GM23338 (cell line): ENCODE results near the gene SIL1. TPM values are rescaled to one million over a fixed set of nuclear protein-coding genes. Genes with fewer than 3 reads are reported as not detected.

Experiments
- ATAC-seq: fragments of 200-7000 bp; cut with Tn5 transposase; 3 replicates; pipeline ENCODE4 v1.9.1; 2020
- DNase-seq: peaks from one replicate; pipeline ENCODE4 v3.0.0-alpha.2; 2015; ENCODE audit warnings: low spot score
- H2AFZ ChIP-seq: fragments of 200-600 bp; sonication (generic); 2 replicates; pipeline ENCODE4 v1.8.0; 2016; ENCODE audit warnings: antibody characterized with exemption, mild to moderate bottlenecking, moderate library complexity
- H3F3A ChIP-seq: fragments of 200-600 bp; sonication (generic); replicated peaks from 2 replicates; pipeline ENCODE4 v1.8.0; 2017; ENCODE audit warnings: antibody characterized with exemption, mixed run types, low read depth
- H3K27ac ChIP-seq: fragments of 200-600 bp; sonication (generic); 2 replicates; pipeline ENCODE4 v1.6.1; 2016; ENCODE audit warnings: low read depth
- H3K27me3 ChIP-seq: fragments of 200-600 bp; sonication (generic); 2 replicates; pipeline ENCODE4 v1.8.0; 2016; ENCODE audit warnings: mild to moderate bottlenecking, mixed run types, moderate library complexity; ENCODE audit not compliant: insufficient read depth
- H3K36me3 ChIP-seq: fragments of 200-600 bp; sonication (generic); 2 replicates; pipeline ENCODE4 v1.8.0; 2016; ENCODE audit warnings: mild to moderate bottlenecking; ENCODE audit not compliant: insufficient read depth
- H3K4me1 ChIP-seq: fragments of 200-600 bp; sonication (generic); 2 replicates; pipeline ENCODE4 v1.8.0; 2016; ENCODE audit warnings: mild to moderate bottlenecking, moderate library complexity; ENCODE audit not compliant: insufficient read depth
- H3K4me2 ChIP-seq: fragments of 200-600 bp; sonication (generic); 2 replicates; pipeline ENCODE4 v1.7.1; 2017; ENCODE audit warnings: mixed run types
- H3K4me3 ChIP-seq: fragments of 200-600 bp; sonication (generic); 2 replicates; pipeline ENCODE4 v1.6.1; 2016; ENCODE audit warnings: mixed run types
- H3K79me2 ChIP-seq: fragments of 200-600 bp; sonication (generic); replicated peaks from 2 replicates; pipeline ENCODE4 v1.8.0; 2017; ENCODE audit warnings: mild to moderate bottlenecking; ENCODE audit not compliant: insufficient read depth
- H3K9me2 ChIP-seq: fragments of 200-600 bp; sonication (generic); 2 replicates; pipeline ENCODE4 v1.8.0; 2017; ENCODE audit not compliant: insufficient read depth
- H4K20me1 ChIP-seq: fragments of 200-600 bp; sonication (generic); replicated peaks from 2 replicates; pipeline ENCODE4 v1.8.0; 2017; ENCODE audit warnings: mild to moderate bottlenecking; ENCODE audit not compliant: insufficient read depth
- H3K27ac Mint-ChIP-seq: 2 replicates; pipeline ENCODE4 v1.8.0; 2020; ENCODE audit warnings: inconsistent platforms, mild to moderate bottlenecking, moderate library complexity, mixed read lengths
- H3K27me3 Mint-ChIP-seq: 3 replicates; pipeline ENCODE4 v1.8.0; 2022; ENCODE audit warnings: low read depth, mild to moderate bottlenecking, moderate library complexity, mixed read lengths, inconsistent platforms; ENCODE audit not compliant: insufficient read depth, poor library complexity
- H3K36me3 Mint-ChIP-seq: 3 replicates; pipeline ENCODE4 v1.8.0; 2021; ENCODE audit warnings: low read depth, mild to moderate bottlenecking, inconsistent platforms, moderate library complexity, mixed read lengths
- H3K4me1 Mint-ChIP-seq: 3 replicates; pipeline ENCODE4 v1.8.0; 2020; ENCODE audit warnings: mild to moderate bottlenecking, inconsistent platforms, mixed read lengths
- H3K4me3 Mint-ChIP-seq: 3 replicates; pipeline ENCODE4 v1.8.0; 2021; ENCODE audit warnings: moderate library complexity, mild to moderate bottlenecking, inconsistent platforms, mixed read lengths
- H3K9me3 Mint-ChIP-seq: 3 replicates; pipeline ENCODE4 v1.8.0; 2020; ENCODE audit warnings: moderate library complexity, mild to moderate bottlenecking, inconsistent platforms, mixed read lengths
- CREB1 ChIP-seq: fragments of 250-450 bp; sonication (Bioruptor Pico); IDR thresholded peaks from 2 replicates; pipeline ENCODE4 v1.5.0; 2020; ENCODE audit warnings: low read depth, mild to moderate bottlenecking, moderate library complexity
- CTCF ChIP-seq, 2 experiments: fragments of 200-600 bp in 1 of 2; sonication (generic) in 1 of 2; conservative IDR thresholded peaks; 2 replicates each; pipeline versions ENCODE4 v1.5.1 to v1.6.1; 2016 to 2017; ENCODE audit warnings: antibody characterized with exemption in 2 of 2, low read depth in 2 of 2, mild to moderate bottlenecking in 2 of 2, moderate library complexity in 1 of 2
- ETS1 ChIP-seq: IDR thresholded peaks from 2 replicates; pipeline ENCODE4 v1.6.1; 2016; ENCODE audit warnings: antibody characterized with exemption
- EZH2 ChIP-seq: fragments of 200-600 bp; sonication (generic); IDR thresholded peaks from one replicate; pipeline ENCODE4 v1.8.0; 2017; ENCODE audit warnings: antibody characterized with exemption, mild to moderate bottlenecking, low read depth; ENCODE audit not compliant: unreplicated experiment
- EZH2phosphoT487 ChIP-seq: fragments of 200-600 bp; sonication (generic); IDR thresholded peaks from one replicate; pipeline ENCODE4 v1.8.1; 2018; ENCODE audit warnings: antibody characterized with exemption; ENCODE audit not compliant: unreplicated experiment
- JUNB ChIP-seq: IDR thresholded peaks from one replicate; pipeline ENCODE4 v1.6.1; 2016; ENCODE audit warnings: antibody characterized with exemption; ENCODE audit not compliant: unreplicated experiment
- NANOG ChIP-seq: IDR thresholded peaks from 2 replicates; pipeline ENCODE4 v1.6.1; 2016; ENCODE audit warnings: antibody characterized with exemption, borderline replicate concordance
- POLR2AphosphoS5 ChIP-seq: IDR thresholded peaks from 2 replicates; pipeline ENCODE4 v1.6.1; 2016; ENCODE audit warnings: antibody characterized with exemption, low read depth
- STAT1 ChIP-seq: IDR thresholded peaks from one replicate; pipeline ENCODE4 v1.6.1; 2016; ENCODE audit warnings: antibody characterized with exemption; ENCODE audit not compliant: unreplicated experiment
- ZNF114 ChIP-seq: fragments of 250-450 bp; sonication (Bioruptor Pico); IDR thresholded peaks from 2 replicates; pipeline ENCODE4 v1.5.0; 2020; ENCODE audit warnings: mild to moderate bottlenecking, moderate library complexity
- ZNF331 ChIP-seq: fragments of 250-450 bp; sonication (Bioruptor Pico); IDR thresholded peaks from 2 replicates; pipeline ENCODE4 v1.5.0; 2020; ENCODE audit warnings: low read depth, mild to moderate bottlenecking, moderate library complexity
- ZNF462 ChIP-seq: fragments of 250-450 bp; sonication (Bioruptor Pico); IDR thresholded peaks from 2 replicates; pipeline ENCODE4 v1.5.0; 2020; ENCODE audit warnings: mild to moderate bottlenecking, moderate library complexity
- polyA plus RNA-seq: library from polyadenylated mRNA; unstranded; fragments of >200 nt; fragmentation: Nextera tagmentation; extraction: Ambion mirVana; gene quantifications from 2 replicates; pipeline ENCODE4 v1.2.1, GENCODE V29; 2016
- total RNA-seq: library from RNA; depleted of rRNA; stranded (reverse); fragments of >200 nt; shearing (Covaris generic); gene quantifications from 2 replicates; pipeline ENCODE4 v1.2.3, GENCODE V29; 2014

SIL1 gene
- total and polyA plus RNA-seq, 2 experiments from 2014 or later: 5.5 to 5.9 TPM

GRCh38 chr5:138980441-138980840 lies 217.7 kb downstream of the SIL1 start (continued):
- TF ChIP-seq STAT1 (no peak), ZNF114 (CRISPR knock-in tag) (no peak), ETS1 (no peak)

- no peaks in the 10 kb centered on the region for H4K20me1 ChIP-seq
- Mint-ChIP-seq H3K27ac (peak overlapping the region; percentile 42; the same call in 1 of the 2 replicates), H3K27me3 (peaks cover 2% of the 10 kb centered on the region), H3K9me3 (no peaks in the 10 kb centered on the region), H3K4me1 (peaks cover 18% of the 10 kb centered on the region), H3K36me3 (no peaks in the 10 kb centered on the region; the same call in 2 of the 3 replicates), H3K4me3 (no peak overlapping the region)
- no peak overlapping the region for H3K4me2 ChIP-seq
- no peaks in the 10 kb centered on the region for H3K36me3 ChIP-seq
- no peaks in the 10 kb centered on the region for H3K9me2 ChIP-seq
- peaks cover 20% of the 10 kb centered on the region for H3K4me1 ChIP-seq
- no peaks in the 10 kb centered on the region for H3F3A ChIP-seq
- no peak overlapping the region for H3K4me3 ChIP-seq
- ATAC-seq: peak; percentile 51; the same call in 2 of the 3 replicates
- H2AFZ ChIP-seq: no peak overlapping the region
- H3K27ac ChIP-seq: no peak overlapping the region
- no peaks in the 10 kb centered on the region for H3K27me3 ChIP-seq
- H3K79me2 ChIP-seq: no peaks in the 10 kb centered on the region
- DNase-seq: no peak
- TF ChIP-seq EZH2: no peak
- TF ChIP-seq CTCF (conservative IDR thresholded peaks at IDR 0.05; ENCODE audit: low read depth in 2 of 2): no peak
- TF ChIP-seq ZNF331: no peak
- TF ChIP-seq JUNB: no peak
- TF ChIP-seq CREB1: no peak
- TF ChIP-seq NANOG: no peak
- no peak for TF ChIP-seq POLR2AphosphoS5
- no peak for TF ChIP-seq STAT1
- no peak for TF ChIP-seq ETS1
- TF ChIP-seq EZH2phosphoT487: no peak
- no peak for TF ChIP-seq ZNF114 (CRISPR knock-in tag)
- TF ChIP-seq ZNF462 (CRISPR knock-in tag): no peak
These were observed 218.4 kb downstream of the SIL1 start for GRCh38 chr5:138979684-138980280.
